K562 (cell line): ENCODE data around the gene UVRAG. TPM values are rescaled to one million over a fixed set of nuclear protein-coding genes. Genes with fewer than 3 reads are reported as not detected.

Experiments
- ARID4B ChIP-seq: sonication (generic); formaldehyde crosslinking; IDR thresholded peaks from 2 replicates; pipeline ENCODE4 v1.8.0; 2022; ENCODE audit warnings: mild to moderate bottlenecking, missing genetic modification reagents
- CHAMP1 ChIP-seq: fragments of 450-650 bp; IDR thresholded peaks from 2 replicates; pipeline ENCODE4 v1.6.1; 2016; ENCODE audit warnings: mild to moderate bottlenecking
- EZH2 ChIP-seq: IDR thresholded peaks from 2 replicates; pipeline ENCODE4 v1.6.1; 2012; ENCODE audit warnings: low read depth, mild to moderate bottlenecking, inconsistent platforms, low read length, borderline replicate concordance
- RBM17 ChIP-seq: fragments of 200-400 bp; formaldehyde crosslinking; IDR thresholded peaks from 2 replicates; pipeline ENCODE4 v1.6.1; 2017; ENCODE audit warnings: low read depth, mild to moderate bottlenecking, low read length, borderline replicate concordance
- SMARCA5 ChIP-seq: fragments of 450-650 bp; IDR thresholded peaks from 2 replicates; pipeline ENCODE4 v1.6.1; 2016
- ZNF280A ChIP-seq: fragments of 450-650 bp; IDR thresholded peaks from 2 replicates; pipeline ENCODE4 v1.6.1; 2018; ENCODE audit warnings: mild to moderate bottlenecking, low read depth; ENCODE audit not compliant: partially characterized antibody
- polyA plus RNA-seq, 8 experiments: library from polyadenylated mRNA; depleted of rRNA in 4 of 8; stranded (reverse) in 5 of 8; unstranded in 3 of 8; fragments of >200 nt; fragmentation: Nextera tagmentation in 2 of 8; fragmentation: Illumina TruSeq in 1 of 8; extraction: Ambion mirVana in 2 of 8; extraction: Trizol in 1 of 8; gene quantifications; 2 replicates each; pipeline versions ENCODE4 v1.2.1 to v1.2.3, GENCODE V29; 2011 to 2014; ENCODE audit warnings: inconsistent platforms in 1 of 8, missing spikeins in 1 of 8
- total RNA-seq, 7 experiments: library from RNA; depleted of rRNA in 6 of 7; stranded (reverse); fragments of >200 nt in 6 of 7; fragmentation: Illumina TruSeq in 2 of 7; extraction: Trizol in 2 of 7; gene quantifications; 2 replicates each; pipeline versions ENCODE4 v1.2.1 to v1.2.3, GENCODE V29; 2011 to 2021; ENCODE audit warnings: low replicate concordance in 1 of 7

Gene UVRAG
- total and polyA plus RNA-seq, 9 of the 15 experiments (the other 6 are each of a cell fraction or from before 2014, with no cell fraction given), result 3.1 to 17.8 (median 12.4) TPM

- TF ChIP-seq ARID4B (CRISPR knock-in tag) (no peak), ZNF280A (no peak), CHAMP1 (no peak), EZH2 (no peak), RBM17 (no peak), SMARCA5 (no peak)
Measured at GRCh38 chr11:75910426-75911145, 95.6 kb downstream of the UVRAG start (continued).
